H9 (cell line): Measurements from ENCODE around the gene DGKB. TPM values are rescaled to one million over a fixed set of nuclear protein-coding genes. Genes with fewer than 3 reads are reported as not detected.

Experiments
- DNase-seq: peaks from one replicate; pipeline ENCODE4 v3.0.0-alpha.2; 2017
- H2AFZ ChIP-seq: one replicate; pipeline ENCODE4 v1.6.1; 2013; ENCODE audit warnings: mild to moderate bottlenecking, low read length, control low read depth, moderate library complexity
- H2AK5ac ChIP-seq: 2 replicates; pipeline ENCODE4 v1.6.1; 2013; ENCODE audit warnings: low read length, control low read depth, mixed read lengths; ENCODE audit not compliant: insufficient read length
- H2BK120ac ChIP-seq: one replicate; pipeline ENCODE4 v1.6.1; 2013; ENCODE audit warnings: low read depth, mild to moderate bottlenecking, low read length, control low read depth, inconsistent platforms; ENCODE audit not compliant: poor library complexity, severe bottlenecking
- H2BK12ac ChIP-seq: 2 replicates; pipeline ENCODE4 v1.6.1; 2013; ENCODE audit warnings: low read length, control low read depth, mixed read lengths, low read depth; ENCODE audit not compliant: insufficient read length
- H2BK15ac ChIP-seq: 2 replicates; pipeline ENCODE4 v1.6.1; 2013; ENCODE audit warnings: low read depth, low read length, control low read depth
- H2BK20ac ChIP-seq: one replicate; pipeline ENCODE4 v1.6.1; 2013; ENCODE audit warnings: low read depth, mild to moderate bottlenecking, low read length, control low read depth, inconsistent platforms; ENCODE audit not compliant: poor library complexity, severe bottlenecking
- H2BK5ac ChIP-seq: 2 replicates; pipeline ENCODE4 v1.6.1; 2013; ENCODE audit warnings: low read length, control low read depth, mixed read lengths; ENCODE audit not compliant: insufficient read length
- H3K14ac ChIP-seq: 2 replicates; pipeline ENCODE4 v1.6.1; 2013; ENCODE audit warnings: low read length, control low read depth; ENCODE audit not compliant: insufficient read depth
- H3K18ac ChIP-seq: 2 replicates; pipeline ENCODE4 v1.6.1; 2013; ENCODE audit warnings: low read depth, mild to moderate bottlenecking, mixed read lengths, low read length, control low read depth; ENCODE audit not compliant: insufficient read length
- H3K23ac ChIP-seq: 2 replicates; pipeline ENCODE4 v1.6.1; 2013; ENCODE audit warnings: low read length, control low read depth, mixed read lengths, low read depth; ENCODE audit not compliant: insufficient read length
- H3K23me2 ChIP-seq: 2 replicates; pipeline ENCODE4 v1.6.1; 2013; ENCODE audit warnings: low read depth, mild to moderate bottlenecking, mixed read lengths, low read length, control low read depth; ENCODE audit not compliant: insufficient read length, poor library complexity, severe bottlenecking
- H3K27ac ChIP-seq: 2 replicates; pipeline ENCODE4 v1.5.1; 2013; ENCODE audit warnings: low read length, control low read depth, mixed read lengths, low read depth; ENCODE audit not compliant: insufficient read length
- H3K27me3 ChIP-seq: 2 replicates; pipeline ENCODE4 v1.6.1; 2013; ENCODE audit warnings: low read length, control low read depth, inconsistent platforms; ENCODE audit not compliant: insufficient read depth
- H3K4ac ChIP-seq: 2 replicates; pipeline ENCODE4 v1.6.1; 2013; ENCODE audit warnings: low read depth, mild to moderate bottlenecking, control low read depth, inconsistent platforms, low read length, moderate library complexity
- H3K4me1 ChIP-seq: 2 replicates; pipeline ENCODE4 v1.6.1; 2013; ENCODE audit warnings: low read length, control low read depth, inconsistent platforms; ENCODE audit not compliant: insufficient read depth
- H3K4me2 ChIP-seq: 2 replicates; pipeline ENCODE4 v1.6.1; 2013; ENCODE audit warnings: low read length, control low read depth, mixed read lengths; ENCODE audit not compliant: insufficient read length, insufficient read depth
- H3K56ac ChIP-seq: 2 replicates; pipeline ENCODE4 v1.6.1; 2013; ENCODE audit warnings: low read depth, mild to moderate bottlenecking, mixed read lengths, low read length, control low read depth; ENCODE audit not compliant: insufficient read length
- H3K79me1 ChIP-seq: 2 replicates; pipeline ENCODE4 v1.6.1; 2013; ENCODE audit warnings: low read depth, mild to moderate bottlenecking, moderate library complexity, low read length, control low read depth, inconsistent platforms; ENCODE audit not compliant: insufficient read depth, poor library complexity, severe bottlenecking
- H3K79me2 ChIP-seq: 2 replicates; pipeline ENCODE4 v1.6.1; 2013; ENCODE audit warnings: low read length, control low read depth, inconsistent platforms; ENCODE audit not compliant: insufficient read depth
- H3K9ac ChIP-seq: 2 replicates; pipeline ENCODE4 v1.6.1; 2013; ENCODE audit warnings: low read length, control low read depth, mixed read lengths; ENCODE audit not compliant: insufficient read length; ENCODE audit errors: extremely low read depth
- H3K9me3 ChIP-seq: one replicate; pipeline ENCODE4 v1.6.1; 2013; ENCODE audit warnings: low read depth, low read length, inconsistent platforms; ENCODE audit not compliant: control insufficient read depth
- H3T11ph ChIP-seq: one replicate; pipeline ENCODE4 v1.6.1; 2013; ENCODE audit warnings: mild to moderate bottlenecking, low read length, control low read depth, inconsistent platforms
- H4K20me1 ChIP-seq: one replicate; pipeline ENCODE4 v1.6.1; 2013; ENCODE audit not compliant: control insufficient read depth, insufficient read length, insufficient read depth
- H4K5ac ChIP-seq: 2 replicates; pipeline ENCODE4 v1.6.1; 2013; ENCODE audit warnings: low read depth, mild to moderate bottlenecking, mixed read lengths, low read length, control low read depth; ENCODE audit not compliant: insufficient read length
- H4K8ac ChIP-seq: replicated peaks from 2 replicates; pipeline ENCODE4 v1.6.1; 2013; ENCODE audit warnings: low read length, control low read depth, mixed read lengths, low read depth; ENCODE audit not compliant: insufficient read length
- H4K91ac ChIP-seq: 2 replicates; pipeline ENCODE4 v1.6.1; 2013; ENCODE audit warnings: low read depth, mild to moderate bottlenecking, moderate library complexity, mixed read lengths, low read length, control low read depth; ENCODE audit not compliant: insufficient read length
- H3K27ac Mint-ChIP-seq, 3 experiments: 2 replicates in 2 of 3; 3 replicates in 1 of 3; pipeline ENCODE4 v1.8.0; 2020 to 2021; ENCODE audit warnings: mixed read lengths in 3 of 3, mild to moderate bottlenecking in 1 of 3, moderate library complexity in 1 of 3
- H3K27me3 Mint-ChIP-seq: 2 replicates; pipeline ENCODE4 v1.8.0; 2021; ENCODE audit warnings: low read depth, mild to moderate bottlenecking, moderate library complexity, mixed read lengths
- H3K36me3 Mint-ChIP-seq, 3 experiments: 2 replicates in 2 of 3; 3 replicates in 1 of 3; pipeline ENCODE4 v1.8.0; 2020 to 2021; ENCODE audit warnings: low read depth in 3 of 3, mixed read lengths in 3 of 3; ENCODE audit not compliant: insufficient read depth in 1 of 3
- H3K4me1 Mint-ChIP-seq, 2 experiments: 2 replicates each; pipeline ENCODE4 v1.8.0; 2020; ENCODE audit warnings: mixed read lengths in 2 of 2
- H3K4me3 Mint-ChIP-seq, 2 experiments: 2 replicates in 1 of 2; 3 replicates in 1 of 2; pipeline ENCODE4 v1.8.0; 2020 to 2021; ENCODE audit warnings: mild to moderate bottlenecking in 2 of 2, mixed read lengths in 2 of 2, moderate library complexity in 1 of 2
- H3K9me3 Mint-ChIP-seq, 2 experiments: 2 replicates in 1 of 2; 3 replicates in 1 of 2; pipeline ENCODE4 v1.8.0; 2020; ENCODE audit warnings: mild to moderate bottlenecking in 2 of 2, mixed read lengths in 2 of 2, moderate library complexity in 1 of 2
- CTCF ChIP-seq: fragments of 200-600 bp; sonication (generic); conservative IDR thresholded peaks from 3 replicates; pipeline ENCODE4 v1.8.0; 2021; ENCODE audit warnings: antibody characterized with exemption, mild to moderate bottlenecking
- total RNA-seq: library from RNA; stranded (reverse); gene quantifications from 2 replicates; pipeline ENCODE4 v1.2.1, GENCODE V29; 2021

DGKB gene
- total RNA-seq, 1 experiment from 2014 or later, result 0.26 TPM

DNA sequence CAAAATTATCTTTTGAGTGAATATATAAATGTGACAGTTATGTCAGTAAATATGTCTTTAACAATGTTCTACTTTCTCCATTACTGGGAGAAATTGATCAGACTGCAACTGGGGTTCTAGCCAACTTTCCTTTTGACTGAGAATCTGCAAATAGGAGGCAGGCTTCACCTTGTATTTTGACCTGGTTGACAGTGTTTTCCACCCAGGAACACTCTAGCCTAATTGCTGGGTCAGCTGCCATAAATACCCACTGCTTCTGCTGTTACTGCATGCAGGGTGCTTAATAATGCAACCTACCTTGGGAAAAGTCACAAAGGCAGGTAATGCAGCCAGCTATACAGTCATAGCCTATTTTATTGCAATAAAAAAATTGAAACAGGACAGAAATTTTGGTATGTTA lies 319.0 kb downstream of the DGKB start:
- Histone ChIP-seq H3K9ac (no peak overlapping the region), H2AK5ac (no peak overlapping the region), H2BK15ac (no peak overlapping the region), H4K20me1 (no peaks in the 10 kb centered on the region), H2BK20ac (no peak overlapping the region), H3K14ac (no peak overlapping the region), H3K4me2 (no peak overlapping the region), H3K27me3 (no peaks in the 10 kb centered on the region), H3K23me2 (no peaks in the 10 kb centered on the region), H3K4me1 (no peaks in the 10 kb centered on the region), H3K56ac (no peak overlapping the region), H2BK5ac (no peak overlapping the region), H2BK120ac (no peak overlapping the region), H3K18ac (no peak overlapping the region), H4K5ac (no peak overlapping the region), H2AFZ (no peak overlapping the region), H3K79me1 (no peaks in the 10 kb centered on the region), H3K23ac (no peak overlapping the region), H3K27ac (no peak overlapping the region), H4K8ac (no peak overlapping the region), H3K4ac (no peak overlapping the region), H4K91ac (no peak overlapping the region), H3K79me2 (no peaks in the 10 kb centered on the region), H3K9me3 (peaks cover 9% of the 10 kb centered on the region), H2BK12ac (no peak overlapping the region), H3T11ph (no peak overlapping the region)
- no peak for TF ChIP-seq CTCF
- Mint-ChIP-seq H3K4me1 (peaks cover 4 to 7% of the 10 kb centered on the region in 2 experiments), H3K36me3 (peaks cover 4 to 9% (median 7%) of the 10 kb centered on the region in 3 experiments; a peak in 5 of 7 replicates), H3K27me3 (no peaks in the 10 kb centered on the region), H3K27ac (no peak overlapping the region), H3K4me3 (no peak overlapping the region), H3K9me3 (peaks cover 6 to 16% of the 10 kb centered on the region in 2 experiments)
- DNase-seq, result no peak
